NCI-H1436 treated with DMSO at 0.1 percent for 48 hours (cell line): Measurements from ENCODE around the gene PDE1A.

ENCODE experiments used
- DNase-seq: peaks from one replicate; lab custom pipeline; 2025; lab: John Stamatoyannopoulos, UW

Gene PDE1A

DNA sequence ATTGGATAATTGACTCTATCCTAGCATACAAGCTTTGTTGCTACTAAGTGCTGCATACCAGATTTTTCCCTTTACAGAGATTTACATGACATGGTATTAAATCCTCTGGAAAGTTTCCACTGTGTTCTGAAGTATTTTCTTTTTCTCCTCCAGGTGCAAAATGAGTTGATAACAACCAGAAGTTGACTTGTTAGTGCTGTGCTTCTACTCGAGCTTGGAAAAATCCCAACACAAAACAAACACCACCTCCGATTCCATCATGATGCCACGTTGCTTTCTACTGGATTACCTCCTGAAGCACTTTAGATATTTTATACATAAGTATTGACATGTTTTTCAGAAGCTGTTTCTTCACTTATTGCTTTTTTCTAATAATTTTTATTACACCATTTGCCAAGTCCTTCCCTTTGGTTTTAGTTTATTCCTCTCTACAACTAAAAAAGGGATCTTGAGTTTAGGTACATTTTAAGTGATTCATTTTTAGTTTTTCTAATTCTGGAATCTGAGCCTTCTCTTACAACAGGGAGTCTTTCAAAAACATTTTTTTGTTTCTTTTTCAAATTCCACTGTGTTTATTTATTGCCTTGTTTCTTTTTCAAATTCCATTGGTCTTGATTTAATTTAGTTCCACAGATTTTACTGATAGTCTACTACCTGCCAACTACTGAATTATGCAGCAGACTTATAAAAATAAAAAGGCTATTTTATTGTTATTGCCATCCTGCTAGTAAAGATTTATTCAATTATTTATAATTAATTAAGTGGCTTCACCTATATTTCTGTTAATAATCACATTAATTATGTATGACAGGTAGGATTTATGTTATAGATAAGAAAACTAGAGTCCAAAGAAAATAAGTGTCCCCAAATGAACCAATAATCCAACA is 297.8 kb downstream of the PDE1A start:
- no peak for DNase-seq

DNA sequence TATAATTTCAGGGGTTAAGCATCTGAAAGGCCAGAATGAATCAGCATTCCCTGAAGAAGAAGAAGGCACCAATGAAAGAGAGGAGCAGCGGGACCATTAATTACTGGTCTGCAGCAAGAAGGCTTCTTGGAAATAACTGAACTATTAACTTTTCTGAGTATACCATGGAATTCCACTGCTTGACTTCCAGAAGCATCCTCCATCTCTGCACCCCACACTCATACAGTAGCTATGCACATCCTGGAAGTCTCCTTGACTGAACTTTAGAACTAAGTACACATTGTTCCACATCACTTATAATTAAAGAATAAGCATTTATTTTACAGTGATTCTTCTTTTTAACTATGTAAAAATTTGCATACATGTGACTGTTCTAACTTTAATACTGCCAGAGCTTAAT is 309.6 kb downstream of the PDE1A start:
- DNase-seq, result no peak

DNA sequence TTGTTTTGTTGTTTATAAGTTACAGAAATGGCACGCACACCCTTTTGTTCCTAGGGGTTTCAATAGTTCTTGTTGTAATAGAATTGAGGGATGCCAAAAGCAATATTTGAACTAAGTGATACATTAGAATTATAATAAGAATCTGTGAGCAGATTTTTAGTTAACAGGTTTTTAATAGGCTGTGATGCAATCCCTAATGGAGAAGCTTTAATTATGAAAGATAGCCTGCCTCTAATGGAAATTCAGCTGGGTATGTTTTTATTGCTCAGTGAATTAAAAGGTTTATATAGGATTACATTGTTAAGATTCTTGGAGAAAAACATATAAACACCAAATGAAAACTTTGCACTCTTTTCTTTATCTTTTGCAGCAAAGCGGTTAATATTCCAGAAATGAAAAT is 310.1 kb downstream of the PDE1A start:
- DNase-seq, result no peak

DNA sequence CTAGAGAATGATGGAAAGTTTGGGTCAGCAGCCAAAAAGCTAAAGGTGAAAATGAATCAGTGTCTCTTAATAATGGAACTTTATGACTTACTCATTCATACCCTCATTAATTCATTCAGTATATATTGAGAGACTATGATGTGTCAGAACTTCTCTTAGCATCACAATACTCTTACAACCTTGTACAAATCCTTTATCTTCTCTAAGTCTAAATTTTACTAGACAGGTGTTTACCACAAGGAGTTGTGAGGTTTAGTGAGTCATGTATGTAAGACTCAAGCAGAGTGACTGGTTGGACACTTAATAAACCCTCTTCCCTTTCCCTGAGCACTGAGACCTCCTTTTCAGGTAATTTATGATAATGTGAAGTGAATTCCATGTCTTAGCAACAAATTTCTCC is 311.6 kb downstream of the PDE1A start:
- no peak for DNase-seq

DNA sequence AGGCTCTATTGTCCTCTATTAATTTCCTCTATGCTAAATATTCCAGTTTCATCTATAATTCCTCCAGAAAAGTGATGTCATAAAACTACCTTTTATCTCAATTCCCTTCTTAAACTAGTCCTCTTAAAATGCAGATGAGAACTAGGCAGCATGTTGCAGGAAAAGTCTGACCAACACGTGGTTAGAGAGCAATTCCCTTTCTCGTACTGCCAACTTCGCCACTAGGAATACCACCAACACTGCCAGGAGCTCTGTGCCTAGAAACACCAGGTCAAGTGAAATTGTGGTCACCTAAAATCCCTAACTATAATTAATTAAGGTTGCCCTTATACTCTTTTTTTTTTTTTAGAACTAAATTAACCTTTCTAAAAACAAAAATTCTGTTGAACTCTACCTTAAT is 313.5 kb downstream of the PDE1A start:
- no peak for DNase-seq

DNA sequence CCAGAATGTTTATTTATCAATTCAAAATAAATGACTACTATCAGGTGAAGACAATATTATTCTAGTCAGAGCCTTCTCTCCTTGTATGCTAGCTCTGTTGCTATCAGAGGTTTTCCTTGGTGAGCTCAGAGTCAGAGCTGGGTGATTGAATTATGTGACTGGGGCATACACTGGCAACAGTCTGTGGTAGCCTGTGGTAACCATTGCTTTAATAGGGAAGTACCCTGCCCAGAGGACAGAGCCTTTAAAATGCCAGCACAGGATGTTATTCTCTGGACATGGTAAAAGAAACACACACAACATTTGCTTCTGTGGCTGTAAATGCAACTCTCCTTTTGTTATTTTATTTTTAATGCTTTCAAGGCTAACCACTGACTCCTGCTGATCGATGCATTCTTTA is 316.5 kb downstream of the PDE1A start:
- DNase-seq, result no peak

DNA sequence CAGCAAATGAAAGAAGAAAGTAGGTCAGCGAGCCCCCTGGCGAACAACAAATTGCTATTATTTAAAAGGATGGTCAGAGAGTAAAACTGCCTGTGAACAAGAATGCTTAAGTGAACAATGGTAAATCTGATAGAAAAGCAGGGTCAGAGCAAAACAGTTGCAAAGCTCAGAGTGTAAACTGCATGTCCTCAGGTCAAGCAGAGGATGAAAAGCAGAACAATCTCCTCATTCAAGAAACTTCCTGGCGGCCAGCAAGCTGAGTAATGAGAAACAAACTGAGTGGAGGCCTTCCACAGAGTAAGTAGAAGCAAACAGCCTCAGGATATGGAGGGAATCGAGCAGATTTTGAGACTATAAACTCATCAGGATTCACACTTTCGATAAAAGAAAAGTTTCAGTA is 323.3 kb downstream of the PDE1A start:
- no peak for DNase-seq

DNA sequence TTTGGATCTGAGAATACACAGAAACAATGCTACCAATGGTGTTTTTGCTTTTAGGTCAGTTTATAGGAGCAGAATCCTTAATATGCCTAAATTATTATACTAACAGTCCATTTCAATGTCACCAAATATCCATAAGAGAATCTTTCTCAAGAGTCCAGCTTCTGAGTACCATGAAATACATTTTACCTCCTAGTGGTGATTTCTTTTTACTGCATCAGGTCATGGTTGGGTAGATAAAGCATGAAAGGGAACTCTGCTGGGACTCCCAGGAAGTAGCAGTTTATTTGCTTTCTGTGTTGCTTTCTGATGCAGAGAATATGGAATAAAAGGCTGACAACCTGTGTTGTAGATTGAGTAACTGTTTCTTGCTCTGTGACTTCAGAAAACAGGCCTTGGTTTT is 325.6 kb downstream of the PDE1A start:
- DNase-seq, result no peak

DNA sequence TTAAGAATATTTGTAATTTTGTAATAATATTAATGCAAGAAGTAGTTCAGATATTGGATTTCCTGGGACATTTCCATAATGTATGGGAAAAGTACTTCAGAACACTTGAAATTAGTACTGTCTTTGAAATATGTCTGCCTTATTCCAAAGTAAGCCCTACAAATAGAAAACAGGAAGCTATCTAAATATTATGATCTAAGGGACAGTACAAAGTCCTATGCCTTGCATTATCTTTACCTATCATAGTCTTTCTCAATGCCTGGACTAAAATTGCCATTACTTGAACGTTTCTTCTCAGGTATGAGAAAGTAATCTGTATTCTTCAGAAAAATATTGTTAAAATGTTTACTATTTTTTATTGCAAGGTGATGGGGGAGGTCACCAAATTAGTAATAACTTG is 328.2 kb downstream of the PDE1A start:
- no peak for DNase-seq

DNA sequence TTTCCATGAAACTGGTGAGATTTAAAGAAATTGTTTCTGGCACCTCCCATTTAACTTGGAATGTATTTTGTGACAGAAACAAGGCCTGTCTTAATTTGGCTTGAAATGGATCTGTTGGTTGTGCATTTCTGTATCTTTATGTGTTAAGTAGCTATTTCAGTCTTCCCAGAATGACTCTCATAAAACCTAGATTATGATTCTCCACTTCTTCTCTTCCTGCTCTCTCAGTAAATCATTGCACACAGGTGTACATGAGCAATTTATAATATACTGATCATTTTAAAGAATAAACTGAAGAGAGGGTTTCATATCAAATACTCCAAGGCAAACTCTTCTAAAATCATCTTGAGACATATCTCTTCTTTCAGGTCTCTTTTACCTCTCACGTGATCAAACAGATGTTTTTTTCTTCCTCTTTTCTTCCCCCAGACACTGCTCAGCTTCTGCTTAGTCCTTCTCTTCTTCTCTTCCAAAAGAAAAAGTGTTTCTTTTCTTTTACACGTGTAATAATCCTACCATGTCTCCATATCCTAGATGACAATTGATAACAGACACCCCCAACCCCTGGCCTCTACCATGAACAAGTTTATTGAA is 329.2 kb downstream of the PDE1A start:
- no peak for DNase-seq

DNA sequence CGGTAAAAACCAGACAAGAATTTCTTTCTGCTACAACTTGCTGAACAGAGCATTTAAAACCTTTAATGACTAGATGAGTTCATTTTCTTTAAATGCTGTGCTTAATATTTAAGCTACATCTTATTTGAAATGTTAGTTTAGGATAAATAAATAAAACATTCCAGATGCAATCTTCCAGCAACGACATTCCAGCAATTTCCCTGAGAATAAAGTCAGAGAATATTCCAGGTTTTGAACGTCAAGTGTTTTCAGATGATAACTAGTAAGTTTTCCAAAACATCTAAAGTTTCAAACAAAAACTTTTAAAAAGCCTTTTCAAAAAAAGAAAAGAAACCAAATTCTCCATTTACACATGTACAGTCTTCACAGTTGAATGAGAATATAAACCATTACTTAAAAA is 336.4 kb downstream of the PDE1A start:
- DNase-seq, result no peak
